Tibial nerve (tissue), 4 donors: ENCODE data around the gene LMCD1. TPM values are rescaled to one million over a fixed set of nuclear protein-coding genes. Genes with fewer than 3 reads are reported as not detected.

Source experiments
- DNase-seq, 2 donors: peaks; one replicate each; pipeline ENCODE4 v3.0.0-alpha.2; 2019; ENCODE audit warnings: low spot score in 2 of 2
- H3K27ac ChIP-seq, 4 donors: fragments of 200-600 bp; sonication (generic) in 3 of 4; one replicate each; pipeline ENCODE4 v1.5.1; 2017 to 2019; ENCODE audit warnings: mild to moderate bottlenecking in 1 of 4
- H3K27me3 ChIP-seq, 2 donors: fragments of 200-600 bp; sonication (generic) in 1 of 2; one replicate each; pipeline versions ENCODE4 v1.5.1 to v1.6.0; 2017 to 2019
- H3K36me3 ChIP-seq, 3 donors: fragments of 200-600 bp; sonication (generic); one replicate each; pipeline ENCODE4 v1.5.1; 2018 to 2019
- H3K4me1 ChIP-seq, 4 donors: fragments of 200-600 bp; sonication (generic) in 3 of 4; one replicate each; pipeline ENCODE4 v1.5.1; 2017 to 2019
- H3K4me3 ChIP-seq, 4 donors: fragments of 200-600 bp; sonication (generic) in 3 of 4; one replicate each; pipeline ENCODE4 v1.5.1; 2017 to 2019; ENCODE audit warnings: mild to moderate bottlenecking in 1 of 4, moderate library complexity in 1 of 4
- H3K9me3 ChIP-seq, 4 donors: fragments of 200-600 bp; sonication (generic) in 3 of 4; one replicate each; pipeline ENCODE4 v1.5.1; 2017 to 2019
- CTCF ChIP-seq, 5 experiments: fragments of 200-600 bp in 3 of 5; fragments of 450-650 bp in 2 of 5; sonication (generic) in 3 of 5; IDR thresholded peaks; one replicate each; pipeline ENCODE4 v1.5.1; 2016 to 2019; ENCODE audit warnings: antibody characterized with exemption in 5 of 5, mild to moderate bottlenecking in 3 of 5, moderate library complexity in 2 of 5
- EP300 ChIP-seq, 2 donors: sonication (generic); formaldehyde crosslinking; IDR thresholded peaks; one replicate each; pipeline ENCODE4 v1.6.1; 2017; ENCODE audit warnings: antibody characterized with exemption in 2 of 2, mild to moderate bottlenecking in 1 of 2
- POLR2A ChIP-seq, 2 donors: fragments of 450-650 bp; IDR thresholded peaks; one replicate each; pipeline ENCODE4 v1.6.1; 2017; ENCODE audit warnings: antibody characterized with exemption in 2 of 2, mild to moderate bottlenecking in 2 of 2, moderate library complexity in 2 of 2
- WGBS, 2 donors: methylation state at CpG; one replicate each; pipeline ENCODE4 v1.1.5; 2018; 5-methylcytosine and 5-hydroxymethylcytosine counted together
- total RNA-seq, 4 donors: library from RNA; depleted of rRNA; stranded (reverse); fragments of >200 nt; gene quantifications; one replicate each; pipeline ENCODE4 v1.1.0, GENCODE V29; 2016

Gene LMCD1
- total RNA-seq, 4 donors from 2014 or later: 81.2 to 147 (median 92.9) TPM

GRCh38 chr3:8541486-8541885, 39.9 kb downstream of the LMCD1 start:
- H3K36me3 ChIP-seq: peaks cover 0 to 78% (median 0%) of the 10 kb centered on the region in 3 donors
- H3K27me3 ChIP-seq: no peaks in the 10 kb centered on the region
- DNase-seq: no peak
- H3K9me3 ChIP-seq: no peaks in the 10 kb centered on the region
- no peak overlapping the region for H3K27ac ChIP-seq
- H3K4me3 ChIP-seq: no peak overlapping the region
- WGBS, 2 donors: 86 to 89% methylated on average over 9 of the region's 9 CpGs
- TF ChIP-seq CTCF (IDR thresholded peaks at IDR 0.05): no peak
- no peak for TF ChIP-seq POLR2A (IDR thresholded peaks at IDR 0.05)
- TF ChIP-seq EP300 (IDR thresholded peaks at IDR 0.05): no peak
- H3K4me1 ChIP-seq: peaks cover 0 to 7% (median 0%) of the 10 kb centered on the region in 4 donors

GRCh38 chr3:8542190-8543135, 40.8 kb downstream of the LMCD1 start:
- Histone ChIP-seq H3K9me3 (no peaks in the 10 kb centered on the region), H3K36me3 (peaks cover 0 to 75% (median 0%) of the 10 kb centered on the region in 3 donors), H3K27ac (peak overlapping the region in 1 of 4 donors; percentile 28)

GRCh38 chr3:8546609-8547008, 45.0 kb downstream of the LMCD1 start:
- H3K27ac ChIP-seq: no peak overlapping the region

More at GRCh38 chr3:8542190-8543135, 40.8 kb downstream of the LMCD1 start:
- no peak for DNase-seq
- no peak overlapping the region for H3K4me3 ChIP-seq
- TF ChIP-seq EP300 (IDR thresholded peaks at IDR 0.05) (no peak), POLR2A (IDR thresholded peaks at IDR 0.05) (no peak), CTCF (IDR thresholded peaks at IDR 0.05) (no peak)
- H3K27me3 ChIP-seq: no peaks in the 10 kb centered on the region
- 68 to 71% methylated on average over 12 of the region's 12 CpGs for WGBS, 2 donors
- H3K4me1 ChIP-seq: peaks cover 0 to 7% (median 0%) of the 10 kb centered on the region in 4 donors

GRCh38 chr3:8548502-8549275, 47.1 kb downstream of the LMCD1 start:
- H3K4me1 ChIP-seq: peaks cover 0 to 22% (median 0%) of the 10 kb centered on the region in 4 donors
- H3K4me3 ChIP-seq: no peak overlapping the region
- no peaks in the 10 kb centered on the region for H3K27me3 ChIP-seq
- H3K36me3 ChIP-seq: peaks cover 0 to 83% (median 0%) of the 10 kb centered on the region in 3 donors
- H3K27ac ChIP-seq: no peak overlapping the region
- TF ChIP-seq POLR2A (IDR thresholded peaks at IDR 0.05): no peak
- no peak for TF ChIP-seq CTCF (IDR thresholded peaks at IDR 0.05)
- TF ChIP-seq EP300 (IDR thresholded peaks at IDR 0.05): no peak
- DNase-seq: no peak
- 92 to 94% methylated on average over 17 of the region's 17 CpGs for WGBS, 2 donors
- no peaks in the 10 kb centered on the region for H3K9me3 ChIP-seq

More at GRCh38 chr3:8546609-8547008, 45.0 kb downstream of the LMCD1 start:
- TF ChIP-seq EP300 (IDR thresholded peaks at IDR 0.05) (no peak), CTCF (IDR thresholded peaks at IDR 0.05) (no peak), POLR2A (IDR thresholded peaks at IDR 0.05) (no peak)
- Histone ChIP-seq H3K36me3 (peaks cover 0 to 72% (median 0%) of the 10 kb centered on the region in 3 donors), H3K27me3 (no peaks in the 10 kb centered on the region), H3K4me1 (peaks cover 0 to 20% (median 0%) of the 10 kb centered on the region in 4 donors), H3K9me3 (no peaks in the 10 kb centered on the region), H3K4me3 (no peak overlapping the region)
- WGBS, 2 donors: 83 to 90% methylated on average over 4 of the region's 4 CpGs
- DNase-seq: no peak
